ENCODE data around the gene MAPK8IP2. TPM values are rescaled to one million over a fixed set of nuclear protein-coding genes. Genes with fewer than 3 reads are reported as not detected.
"Not testable (repeated sequence)": the region's sequence is repeated elsewhere in the genome, so short reads cannot be mapped to it uniquely, and the experiment has no call there.

Gene MAPK8IP2
- polyA plus RNA-seq, 2 donors = 0.55 to 0.61 TPM

DNA sequence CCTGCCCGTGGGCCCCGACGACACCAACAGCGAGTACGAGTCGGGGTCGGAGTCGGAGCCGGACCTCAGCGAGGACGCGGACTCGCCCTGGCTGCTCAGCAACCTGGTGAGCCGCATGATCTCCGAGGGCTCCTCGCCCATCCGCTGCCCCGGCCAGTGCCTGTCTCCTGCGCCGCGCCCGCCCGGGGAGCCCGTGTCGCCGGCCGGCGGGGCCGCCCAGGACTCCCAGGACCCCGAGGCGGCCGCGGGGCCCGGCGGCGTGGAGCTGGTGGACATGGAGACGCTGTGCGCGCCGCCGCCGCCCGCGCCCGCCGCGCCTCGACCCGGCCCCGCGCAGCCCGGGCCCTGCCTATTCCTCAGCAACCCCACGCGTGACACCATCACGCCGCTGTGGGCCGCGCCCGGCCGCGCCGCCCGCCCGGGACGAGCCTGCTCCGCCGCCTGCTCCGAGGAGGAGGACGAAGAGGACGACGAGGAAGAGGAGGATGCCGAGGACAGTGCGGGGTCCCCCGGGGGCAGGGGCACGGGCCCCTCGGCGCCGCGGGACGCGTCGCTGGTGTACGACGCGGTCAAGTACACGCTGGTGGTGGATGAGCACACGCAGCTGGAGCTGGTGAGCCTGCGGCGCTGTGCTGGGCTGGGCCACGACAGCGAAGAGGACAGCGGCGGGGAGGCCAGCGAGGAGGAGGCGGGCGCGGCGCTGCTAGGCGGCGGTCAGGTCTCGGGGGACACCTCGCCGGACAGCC lies 3.8 kb downstream of the MAPK8IP2 start:
- no peak overlapping the region for H3K4me3 ChIP-seq (ENCODE audit: low read depth in 1 of 2, low read length in 2 of 2)
- H3K27ac ChIP-seq (ENCODE audit: low read depth in 2 of 2, low read length in 1 of 2) = no peak overlapping the region
- no peaks in the 10 kb centered on the region for H3K36me3 ChIP-seq (ENCODE audit: control insufficient read depth in 2 of 2, insufficient read depth in 2 of 2, low read length in 1 of 2)
- 44 to 59% methylated on average over 95 to 103 of the region's 103 CpGs for WGBS, 2 donors
- peaks cover 4 to 5% of the 10 kb centered on the region in 2 donors for H3K4me1 ChIP-seq (ENCODE audit: control insufficient read depth in 2 of 2, insufficient read depth in 2 of 2, low read length in 1 of 2)
- peaks cover 0 to 4% of the 10 kb centered on the region in 2 donors for H3K27me3 ChIP-seq (ENCODE audit: control insufficient read depth in 1 of 2, insufficient read depth in 2 of 2, low read length in 2 of 2)
- no peaks in the 10 kb centered on the region for H3K9me3 ChIP-seq (ENCODE audit: control insufficient read depth in 2 of 2, insufficient read depth in 1 of 2, low read depth in 1 of 2, low read length in 1 of 2)

DNA sequence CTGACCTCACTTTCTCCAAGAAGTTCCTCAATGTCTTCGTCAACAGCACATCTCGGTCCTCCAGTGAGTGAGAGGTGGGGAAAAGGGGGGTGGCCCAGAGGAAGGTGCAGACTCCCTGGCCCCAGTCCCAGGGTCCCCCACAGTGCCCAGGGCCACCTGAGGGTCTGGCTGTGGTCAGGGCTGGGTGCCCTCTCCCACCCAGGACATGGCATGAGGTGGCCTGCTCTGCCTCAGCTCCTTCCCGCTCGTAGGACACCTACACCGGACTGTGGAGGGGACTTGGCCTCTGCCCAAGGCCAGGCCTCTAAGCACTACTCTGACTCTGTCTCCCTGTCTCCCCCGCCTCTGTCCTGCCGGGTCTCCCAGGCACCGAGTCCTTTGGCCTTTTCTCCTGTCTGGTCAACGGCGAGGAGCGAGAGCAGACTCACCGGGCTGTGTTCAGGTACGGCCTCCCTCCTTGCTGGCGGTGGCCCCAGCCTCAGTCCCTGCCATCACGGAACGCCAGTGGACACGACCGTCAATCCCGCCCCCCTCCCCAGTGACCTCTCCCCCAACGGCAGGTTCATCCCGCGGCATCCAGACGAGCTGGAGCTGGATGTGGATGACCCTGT lies 4.5 kb downstream of the MAPK8IP2 start:
- peaks cover 0 to 4% of the 10 kb centered on the region in 2 donors for H3K27me3 ChIP-seq (ENCODE audit: control insufficient read depth in 1 of 2, insufficient read depth in 2 of 2, low read length in 2 of 2)
- no peak overlapping the region for H3K27ac ChIP-seq (ENCODE audit: low read depth in 2 of 2, low read length in 1 of 2)
- no peaks in the 10 kb centered on the region for H3K9me3 ChIP-seq (ENCODE audit: control insufficient read depth in 2 of 2, insufficient read depth in 1 of 2, low read depth in 1 of 2, low read length in 1 of 2)
- WGBS, 2 donors = 78 to 86% methylated on average over 23 of the region's 23 CpGs
- H3K36me3 ChIP-seq (ENCODE audit: control insufficient read depth in 2 of 2, insufficient read depth in 2 of 2, low read length in 1 of 2) = no peaks in the 10 kb centered on the region
- no peak overlapping the region for H3K4me3 ChIP-seq (ENCODE audit: low read depth in 1 of 2, low read length in 2 of 2)
- peaks cover under 1 to 2% of the 10 kb centered on the region in 2 donors for H3K4me1 ChIP-seq (ENCODE audit: control insufficient read depth in 2 of 2, insufficient read depth in 2 of 2, low read length in 1 of 2)

DNA sequence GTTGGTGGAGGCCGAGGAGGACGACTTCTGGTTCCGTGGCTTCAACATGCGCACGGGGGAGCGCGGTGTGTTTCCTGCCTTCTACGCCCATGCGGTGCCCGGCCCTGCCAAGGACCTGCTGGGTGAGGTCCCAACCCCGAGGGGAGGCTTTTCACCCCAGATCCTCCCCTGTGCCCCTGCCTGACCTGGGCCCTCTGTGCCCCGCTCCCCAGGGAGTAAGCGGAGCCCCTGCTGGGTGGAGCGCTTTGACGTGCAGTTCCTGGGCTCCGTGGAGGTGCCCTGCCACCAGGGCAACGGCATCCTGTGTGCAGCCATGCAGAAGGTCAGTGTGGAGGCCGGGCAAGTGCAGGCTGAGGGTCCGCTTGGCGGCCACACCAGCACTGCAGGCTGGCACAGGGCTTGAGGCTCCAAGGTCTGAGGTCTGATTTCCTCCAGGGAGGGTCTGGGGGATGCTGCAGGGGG lies 5.1 kb downstream of the MAPK8IP2 start:
- WGBS, 2 donors = 86 to 87% methylated on average over 19 to 20 of the region's 20 CpGs

DNA sequence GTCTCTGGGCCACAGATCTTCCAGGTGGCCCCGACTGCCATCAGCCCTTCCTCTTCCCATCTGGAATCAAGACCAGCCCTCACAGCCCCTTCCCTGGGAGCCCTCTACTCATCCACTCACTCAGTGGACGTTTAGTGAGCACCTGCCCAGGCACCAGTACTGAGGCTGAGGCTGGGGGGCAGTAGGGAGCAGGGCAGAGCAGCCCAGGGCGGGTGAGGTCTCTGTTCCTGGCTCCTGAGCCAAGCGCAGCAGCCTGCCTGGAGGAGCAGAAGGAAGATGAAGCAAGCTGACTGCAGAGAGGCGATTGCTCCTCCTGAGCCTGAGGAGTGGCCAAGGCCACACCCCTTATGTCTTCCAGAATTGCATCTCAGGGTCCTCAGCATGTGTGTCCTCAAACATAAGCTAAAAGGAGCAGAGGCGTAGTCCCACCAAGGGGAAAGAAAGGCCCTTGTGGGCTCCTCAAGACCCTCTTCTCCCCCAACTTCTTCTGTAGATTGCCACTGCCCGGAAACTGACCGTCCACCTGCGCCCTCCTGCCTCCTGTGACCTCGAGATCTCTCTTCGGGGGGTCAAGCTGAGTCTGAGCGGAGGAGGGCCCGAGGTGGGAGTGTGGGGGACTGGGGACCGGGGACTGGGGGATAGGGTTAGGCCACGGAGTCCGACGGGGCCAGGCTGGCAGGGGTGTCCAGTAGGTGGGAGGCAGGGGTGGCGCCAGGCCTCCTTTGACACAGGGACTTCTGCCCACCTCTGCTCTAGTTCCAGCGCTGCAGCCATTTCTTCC lies 5.8 kb downstream of the MAPK8IP2 start:
- Histone ChIP-seq H3K27ac (ENCODE audit: low read depth in 2 of 2, low read length in 1 of 2) (no peak overlapping the region), H3K4me1 (ENCODE audit: control insufficient read depth in 2 of 2, insufficient read depth in 2 of 2, low read length in 1 of 2) (no peaks in the 10 kb centered on the region), H3K9me3 (ENCODE audit: control insufficient read depth in 2 of 2, insufficient read depth in 1 of 2, low read depth in 1 of 2, low read length in 1 of 2) (no peaks in the 10 kb centered on the region), H3K4me3 (ENCODE audit: low read depth in 1 of 2, low read length in 2 of 2) (no peak overlapping the region), H3K36me3 (ENCODE audit: control insufficient read depth in 2 of 2, insufficient read depth in 2 of 2, low read length in 1 of 2) (no peaks in the 10 kb centered on the region), H3K27me3 (ENCODE audit: control insufficient read depth in 1 of 2, insufficient read depth in 2 of 2, low read length in 2 of 2) (peaks cover 0 to 4% of the 10 kb centered on the region in 2 donors)
- 74% methylated on average over 19 of the region's 19 CpGs for WGBS, 2 donors

More for the DNA sequence above, 5.1 kb downstream of the MAPK8IP2 start:
- no peak overlapping the region for H3K4me3 ChIP-seq (ENCODE audit: low read depth in 1 of 2, low read length in 2 of 2)
- no peaks in the 10 kb centered on the region for H3K36me3 ChIP-seq (ENCODE audit: control insufficient read depth in 2 of 2, insufficient read depth in 2 of 2, low read length in 1 of 2)
- no peak overlapping the region for H3K27ac ChIP-seq (ENCODE audit: low read depth in 2 of 2, low read length in 1 of 2)
- H3K9me3 ChIP-seq (ENCODE audit: control insufficient read depth in 2 of 2, insufficient read depth in 1 of 2, low read depth in 1 of 2, low read length in 1 of 2) = no peaks in the 10 kb centered on the region
- H3K27me3 ChIP-seq (ENCODE audit: control insufficient read depth in 1 of 2, insufficient read depth in 2 of 2, low read length in 2 of 2) = peaks cover 0 to 4% of the 10 kb centered on the region in 2 donors
- H3K4me1 ChIP-seq (ENCODE audit: control insufficient read depth in 2 of 2, insufficient read depth in 2 of 2, low read length in 1 of 2) = no peaks in the 10 kb centered on the region

DNA sequence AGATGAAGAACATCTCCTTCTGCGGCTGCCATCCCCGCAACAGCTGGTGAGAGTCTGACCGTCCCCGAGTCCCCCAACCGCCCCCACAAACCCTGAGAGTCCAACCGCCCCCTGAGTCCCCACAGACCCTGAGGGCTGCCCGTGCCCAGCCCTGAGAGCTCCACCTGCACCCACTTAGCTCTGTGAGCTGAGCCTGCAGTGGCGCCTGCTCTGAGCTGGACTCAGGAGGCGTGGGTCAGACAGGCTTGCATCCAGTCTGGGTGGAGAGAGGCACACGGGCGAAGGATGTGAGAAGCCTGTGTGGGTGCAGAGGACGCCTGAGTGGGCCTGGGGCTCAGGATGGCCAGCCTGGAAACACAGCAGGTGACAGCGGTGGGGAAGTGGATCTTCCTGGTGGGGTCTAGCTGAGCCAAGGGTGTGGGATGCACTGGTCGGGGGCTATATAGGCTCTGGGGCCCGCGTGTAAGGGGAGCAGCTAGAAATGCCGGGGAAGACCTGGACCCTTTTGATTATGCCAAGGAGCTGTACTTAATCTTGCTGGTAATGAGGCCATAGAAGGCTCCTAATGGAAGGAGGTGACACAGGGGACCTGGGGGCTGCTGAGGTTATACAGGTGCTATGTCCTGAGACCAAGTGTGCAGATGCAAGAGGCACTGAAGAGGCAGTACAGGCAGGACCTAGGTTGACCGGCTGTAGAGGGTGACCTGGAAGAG lies 6.5 kb downstream of the MAPK8IP2 start:
- H3K27ac ChIP-seq (ENCODE audit: low read depth in 2 of 2, low read length in 1 of 2) = no peak overlapping the region
- H3K27me3 ChIP-seq (ENCODE audit: control insufficient read depth in 1 of 2, insufficient read depth in 2 of 2, low read length in 2 of 2) = peaks cover 0 to 4% of the 10 kb centered on the region in 2 donors
- no peak overlapping the region for H3K4me3 ChIP-seq (ENCODE audit: low read depth in 1 of 2, low read length in 2 of 2)
- 72 to 76% methylated on average over 18 of the region's 18 CpGs for WGBS, 2 donors
- no peaks in the 10 kb centered on the region for H3K36me3 ChIP-seq (ENCODE audit: control insufficient read depth in 2 of 2, insufficient read depth in 2 of 2, low read length in 1 of 2)
- no peaks in the 10 kb centered on the region for H3K4me1 ChIP-seq (ENCODE audit: control insufficient read depth in 2 of 2, insufficient read depth in 2 of 2, low read length in 1 of 2)
- H3K9me3 ChIP-seq (ENCODE audit: control insufficient read depth in 2 of 2, insufficient read depth in 1 of 2, low read depth in 1 of 2, low read length in 1 of 2) = no peaks in the 10 kb centered on the region

DNA sequence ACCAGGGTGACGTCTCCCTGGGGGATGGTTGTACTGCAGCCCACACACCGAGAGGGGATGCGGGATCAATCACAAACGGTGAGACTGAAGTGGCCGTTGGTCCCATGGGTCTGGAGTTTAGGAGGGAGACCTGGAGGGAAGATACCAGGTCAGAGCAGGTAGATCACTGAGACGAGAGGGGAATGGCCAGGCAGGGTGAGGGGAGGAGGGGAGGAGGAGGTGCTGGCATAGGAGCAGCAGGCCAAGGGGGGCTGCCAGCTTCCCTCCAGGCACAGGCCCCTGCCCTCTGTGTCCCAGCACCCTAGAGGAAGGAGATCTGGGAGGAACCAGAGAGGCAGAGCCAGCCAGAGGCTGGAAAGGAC lies 7.0 kb downstream of the MAPK8IP2 start:
- no peaks in the 10 kb centered on the region for H3K9me3 ChIP-seq (ENCODE audit: control insufficient read depth in 2 of 2, insufficient read depth in 1 of 2, low read depth in 1 of 2, low read length in 1 of 2)
- no peak overlapping the region for H3K4me3 ChIP-seq (ENCODE audit: low read depth in 1 of 2, low read length in 2 of 2)
- H3K4me1 ChIP-seq (ENCODE audit: control insufficient read depth in 2 of 2, insufficient read depth in 2 of 2, low read length in 1 of 2) = peaks cover 0 to 3% of the 10 kb centered on the region in 2 donors
- no peaks in the 10 kb centered on the region for H3K36me3 ChIP-seq (ENCODE audit: control insufficient read depth in 2 of 2, insufficient read depth in 2 of 2, low read length in 1 of 2)
- 69 to 76% methylated on average over 6 of the region's 6 CpGs for WGBS, 2 donors
- H3K27ac ChIP-seq (ENCODE audit: low read depth in 2 of 2, low read length in 1 of 2) = no peak overlapping the region
- peaks cover 0 to 4% of the 10 kb centered on the region in 2 donors for H3K27me3 ChIP-seq (ENCODE audit: control insufficient read depth in 1 of 2, insufficient read depth in 2 of 2, low read length in 2 of 2)

DNA sequence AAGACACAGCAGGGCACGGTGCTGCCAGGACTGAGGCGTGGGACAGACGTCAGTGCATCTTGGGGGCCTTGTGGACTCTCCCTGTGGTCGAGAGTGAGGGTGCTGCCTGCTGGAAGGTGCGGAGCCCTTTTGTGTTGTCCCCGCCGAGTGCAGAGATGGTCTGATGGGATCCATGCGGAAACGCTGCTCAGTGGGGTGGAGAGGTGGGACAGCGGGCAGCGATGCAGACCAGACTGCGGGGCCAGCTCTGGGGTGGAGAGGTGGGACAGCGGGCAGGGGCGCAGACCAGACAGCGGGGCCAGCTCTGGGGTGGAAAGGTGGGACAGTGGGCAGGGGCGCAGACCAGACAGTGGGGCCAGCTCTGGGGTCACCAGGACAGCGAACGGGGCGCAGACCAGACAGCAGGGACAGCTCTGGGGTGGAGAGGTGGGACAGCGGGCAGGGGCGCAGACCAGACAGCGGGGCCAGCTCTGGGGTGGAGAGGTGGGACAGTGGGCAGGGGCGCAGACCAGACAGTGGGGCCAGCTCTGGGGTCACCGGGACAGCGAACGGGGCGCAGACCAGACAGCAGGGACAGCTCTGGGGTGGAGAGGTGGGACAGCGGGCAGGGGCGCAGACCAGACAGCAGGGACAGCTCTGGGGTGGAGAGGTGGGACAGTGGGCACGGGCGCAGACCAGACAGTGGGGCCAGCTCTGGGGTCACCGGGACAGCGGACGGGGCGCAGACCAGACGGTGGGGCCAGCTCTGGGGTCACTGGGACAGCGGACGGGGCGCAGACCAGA lies 7.7 kb downstream of the MAPK8IP2 start:
- not testable (repeated sequence) for H3K27me3 ChIP-seq (ENCODE audit: control insufficient read depth in 1 of 2, insufficient read depth in 2 of 2, low read length in 2 of 2); H3K36me3 ChIP-seq (ENCODE audit: control insufficient read depth in 2 of 2, insufficient read depth in 2 of 2, low read length in 1 of 2); H3K4me3 ChIP-seq (ENCODE audit: low read depth in 1 of 2, low read length in 2 of 2); H3K9me3 ChIP-seq (ENCODE audit: control insufficient read depth in 2 of 2, insufficient read depth in 1 of 2, low read depth in 1 of 2, low read length in 1 of 2); H3K27ac ChIP-seq (ENCODE audit: low read depth in 2 of 2, low read length in 1 of 2); H3K4me1 ChIP-seq (ENCODE audit: control insufficient read depth in 2 of 2, insufficient read depth in 2 of 2, low read length in 1 of 2)
- WGBS, 2 donors = 81 to 85% methylated on average over 36 to 39 of the region's 39 CpGs

DNA sequence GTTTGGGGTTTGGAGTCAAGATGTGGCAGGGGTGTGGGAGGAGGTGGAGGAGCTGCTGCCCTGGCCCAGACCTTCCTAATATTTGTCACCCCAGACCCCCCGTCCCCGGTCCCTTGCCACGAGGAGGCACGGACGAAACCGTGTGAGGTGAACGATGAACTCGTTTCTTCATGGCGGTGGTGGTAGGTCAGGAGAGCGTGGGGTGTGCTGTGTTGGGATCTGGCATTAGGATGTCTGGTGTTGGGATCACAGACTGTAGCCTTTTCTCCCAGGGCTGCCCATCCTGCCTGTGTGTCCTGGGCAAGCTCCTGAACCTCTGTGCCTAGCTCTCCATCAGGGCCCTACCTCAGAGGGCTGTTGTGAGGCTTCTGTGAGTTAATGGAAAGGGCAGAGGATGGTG lies 8.4 kb downstream of the MAPK8IP2 start:
- Histone ChIP-seq H3K9me3 (ENCODE audit: control insufficient read depth in 2 of 2, insufficient read depth in 1 of 2, low read depth in 1 of 2, low read length in 1 of 2) (no peaks in the 10 kb centered on the region), H3K27me3 (ENCODE audit: control insufficient read depth in 1 of 2, insufficient read depth in 2 of 2, low read length in 2 of 2) (no peaks in the 10 kb centered on the region), H3K27ac (ENCODE audit: low read depth in 2 of 2, low read length in 1 of 2) (no peak overlapping the region), H3K4me3 (ENCODE audit: low read depth in 1 of 2, low read length in 2 of 2) (no peak overlapping the region), H3K4me1 (ENCODE audit: control insufficient read depth in 2 of 2, insufficient read depth in 2 of 2, low read length in 1 of 2) (peaks cover 0 to 9% of the 10 kb centered on the region in 2 donors), H3K36me3 (ENCODE audit: control insufficient read depth in 2 of 2, insufficient read depth in 2 of 2, low read length in 1 of 2) (no peaks in the 10 kb centered on the region)
- 79 to 95% methylated on average over 9 to 10 of the region's 10 CpGs for WGBS, 2 donors
